Measurements from ENCODE around the gene CDK14. TPM values are rescaled to one million over a fixed set of nuclear protein-coding genes. Genes with fewer than 3 reads are reported as not detected.
A peak's percentile ranks its signal among the peaks of the same experiment; 100 is the strongest.

Gene CDK14
- total and polyA plus RNA-seq, 11 donors, result 2.9 to 37.7 (median 21.3) TPM

GRCh38 chr7:90719155-90719554, 123.0 kb downstream of the CDK14 start:
- intact Hi-C loops (cut with DNase I), result no loop called here
- H3K9me3 ChIP-seq, result no peaks in the 10 kb centered on the region
- H3K27ac ChIP-seq, result no peak overlapping the region
- no peaks in the 10 kb centered on the region for H3K27me3 ChIP-seq
- H3K4me3 ChIP-seq, result no peak overlapping the region
- H3K36me3 ChIP-seq, result no peaks in the 10 kb centered on the region
- WGBS, 4 donors, result 80 to 84% (median 83%) methylated on average over 3 of the region's 3 CpGs
- DNase-seq (no peak), ATAC-seq (no peak)
- peaks cover 0 to 25% (median 14%) of the 10 kb centered on the region in 12 donors for H3K4me1 ChIP-seq
- TF ChIP-seq CTCF (IDR thresholded peaks at IDR 0.05) (no peak), POLR2A (IDR thresholded peaks at IDR 0.05) (no peak)

GRCh38 chr7:90720984-90721760, 125.1 kb downstream of the CDK14 start:
- Histone ChIP-seq H3K4me1 (peaks cover 0 to 35% (median 16%) of the 10 kb centered on the region in 12 donors), H3K27ac (peak overlapping the region in 6 of 12 donors; percentile 5 to 33 (median 22)), H3K9me3 (no peaks in the 10 kb centered on the region), H3K27me3 (no peaks in the 10 kb centered on the region), H3K36me3 (no peaks in the 10 kb centered on the region), H3K4me3 (no peak overlapping the region)
- WGBS, 4 donors, result 13 to 26% (median 22%) methylated on average over 4 of the region's 4 CpGs
- no peak for TF ChIP-seq POLR2A (IDR thresholded peaks at IDR 0.05)
- no peak for TF ChIP-seq CTCF (IDR thresholded peaks at IDR 0.05)
- intact Hi-C loops (cut with DNase I), result no loop called here
- DNase-seq, result peak in 1 of 5 donors; percentile 15
- ATAC-seq, result peak; percentile 7 to 72 (median 52)

- Histone ChIP-seq H3K36me3 (no peaks in the 10 kb centered on the region), H3K4me3 (no peak overlapping the region), H3K4me1 (peaks cover 0 to 43% (median 24%) of the 10 kb centered on the region in 12 donors), H3K27ac (peak overlapping the region in 5 of 12 donors; percentile 4 to 33 (median 19)), H3K27me3 (no peaks in the 10 kb centered on the region), H3K9me3 (no peaks in the 10 kb centered on the region)
- intact Hi-C loops (cut with DNase I), result no loop called here
- ATAC-seq (no peak), DNase-seq (no peak)
- TF ChIP-seq POLR2A (IDR thresholded peaks at IDR 0.05), result no peak
- TF ChIP-seq CTCF (IDR thresholded peaks at IDR 0.05), result no peak
- WGBS, 4 donors, result 90 to 95% (median 94%) methylated on average over 7 of the region's 7 CpGs
Measured at GRCh38 chr7:90721869-90722431, 125.8 kb downstream of the CDK14 start.

GRCh38 chr7:90723233-90723632, 127.1 kb downstream of the CDK14 start:
- no peaks in the 10 kb centered on the region for H3K27me3 ChIP-seq
- WGBS, 4 donors, result 87 to 94% (median 88%) methylated on average over 2 of the region's 2 CpGs
- no peak for ATAC-seq
- no peak for TF ChIP-seq POLR2A (IDR thresholded peaks at IDR 0.05)
- TF ChIP-seq CTCF (IDR thresholded peaks at IDR 0.05), result no peak
- no peak overlapping the region for H3K4me3 ChIP-seq
- DNase-seq, result no peak
- H3K9me3 ChIP-seq, result no peaks in the 10 kb centered on the region
- intact Hi-C loops (cut with DNase I), result no loop called here
- H3K27ac ChIP-seq, result no peak overlapping the region
- peaks cover 0 to 52% (median 28%) of the 10 kb centered on the region in 12 donors for H3K4me1 ChIP-seq
- no peaks in the 10 kb centered on the region for H3K36me3 ChIP-seq

Measured in heart left ventricle (tissue), 16 donors.